Ramos (cell line): ENCODE results near the gene PUSL1.

Source experiments
- in situ Hi-C: fragments of 300-500 bp; cut with MboI; formaldehyde crosslinking; loops from one replicate; pipeline ENCODE4 v1.14.3; 2022; ENCODE audit warnings: low sequenced_read_pairs; ENCODE audit not compliant: unreplicated experiment

Gene PUSL1

GRCh38 chr1:1278620-1279019 lies 29.8 kb upstream of the PUSL1 start:
- in situ Hi-C loops, result no loop called here

DNA sequence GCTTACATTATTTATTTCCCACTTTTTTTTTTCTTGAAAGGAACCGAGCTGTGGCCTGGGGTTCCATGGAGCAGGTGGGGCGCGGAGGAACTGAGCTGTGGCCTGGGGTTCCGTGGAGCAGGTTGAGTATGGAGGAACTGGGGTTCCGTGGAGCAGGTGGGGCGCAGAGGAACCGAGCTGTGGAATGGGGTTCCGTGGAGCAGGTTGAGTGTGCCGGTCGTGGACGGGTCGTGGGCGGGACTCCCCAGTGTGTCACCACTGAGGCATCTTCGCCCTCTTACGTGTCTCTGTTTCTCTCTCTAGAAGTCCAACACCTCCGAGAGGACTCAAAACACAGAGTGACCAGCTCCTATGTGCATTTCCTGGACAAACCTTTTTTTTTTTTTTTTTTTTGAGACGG lies 29.4 kb upstream of the PUSL1 start:
- in situ Hi-C loops, result no loop called here

DNA sequence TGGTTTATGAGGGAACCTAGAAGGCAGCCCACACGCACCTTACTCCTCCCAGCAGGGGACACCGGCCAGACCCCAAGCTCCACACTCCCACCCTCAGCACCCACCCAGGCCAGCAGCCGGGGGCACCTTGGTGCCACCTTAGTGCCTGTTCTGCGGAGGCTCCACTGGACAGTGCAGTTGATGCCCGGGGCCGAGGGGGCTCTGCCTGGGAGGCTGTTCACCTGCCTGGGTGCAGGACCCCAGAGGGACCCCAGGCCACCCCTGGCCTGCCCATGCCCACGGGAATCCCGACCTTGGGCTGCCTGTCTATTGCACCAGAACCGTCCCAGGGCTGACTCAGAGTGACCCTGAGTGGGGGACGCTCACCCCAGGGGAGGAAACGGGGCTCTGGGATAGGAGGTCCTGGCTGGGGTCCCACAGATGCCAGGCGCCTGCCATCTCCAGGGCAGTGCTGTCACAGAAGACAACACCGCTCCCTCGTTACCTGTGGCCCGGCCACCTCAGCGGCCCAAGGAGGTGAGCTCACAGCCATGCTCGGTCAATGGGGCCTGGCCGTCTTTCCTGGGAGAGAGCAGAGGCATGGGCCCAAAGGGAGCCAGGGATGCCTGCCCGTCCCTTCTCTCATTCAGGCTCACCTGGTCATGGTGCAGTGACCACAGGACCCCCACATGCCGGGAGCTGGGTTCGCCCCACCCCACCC lies 27.5 kb upstream of the PUSL1 start:
- in situ Hi-C loops, result no loop called here

DNA sequence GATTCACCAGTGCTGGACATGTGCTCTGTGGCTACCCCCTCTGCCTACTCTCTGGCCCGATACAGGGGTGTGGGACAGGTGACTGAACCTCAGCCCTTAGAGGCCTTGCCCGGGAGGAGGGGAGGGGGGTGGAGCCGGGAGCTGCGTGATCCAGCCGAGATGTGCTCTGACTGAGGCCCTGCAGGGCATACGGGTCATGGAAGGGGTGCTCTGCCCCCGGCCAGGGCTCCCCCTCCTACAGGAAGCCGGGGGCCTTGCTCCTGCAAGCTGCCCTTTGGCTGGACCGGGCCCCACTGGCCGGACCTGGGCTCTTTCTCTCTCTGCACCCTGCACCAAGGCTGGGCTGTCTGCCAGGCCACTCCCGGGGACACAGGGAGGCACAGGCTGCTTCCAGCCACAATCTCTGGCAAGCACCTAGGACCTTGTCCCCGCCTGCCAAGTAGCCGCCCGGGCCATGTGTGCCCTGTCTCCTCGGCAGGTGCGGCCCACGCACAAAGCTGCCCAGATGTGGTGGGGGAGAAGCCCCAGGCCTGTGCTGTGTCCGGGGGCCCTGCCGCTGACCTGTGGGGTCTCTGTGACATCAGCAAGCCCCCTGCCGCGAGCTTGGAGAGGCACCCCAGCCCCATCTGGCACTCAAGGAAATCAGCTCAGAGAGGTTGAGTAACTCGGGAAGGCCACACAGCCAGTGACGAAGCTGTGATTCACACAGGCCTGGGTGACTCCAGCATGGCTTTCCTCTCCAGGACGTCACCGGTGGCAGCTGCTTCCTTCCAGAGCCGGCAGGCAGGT lies 26.7 kb upstream of the PUSL1 start:
- in situ Hi-C loops, result no loop called here

DNA sequence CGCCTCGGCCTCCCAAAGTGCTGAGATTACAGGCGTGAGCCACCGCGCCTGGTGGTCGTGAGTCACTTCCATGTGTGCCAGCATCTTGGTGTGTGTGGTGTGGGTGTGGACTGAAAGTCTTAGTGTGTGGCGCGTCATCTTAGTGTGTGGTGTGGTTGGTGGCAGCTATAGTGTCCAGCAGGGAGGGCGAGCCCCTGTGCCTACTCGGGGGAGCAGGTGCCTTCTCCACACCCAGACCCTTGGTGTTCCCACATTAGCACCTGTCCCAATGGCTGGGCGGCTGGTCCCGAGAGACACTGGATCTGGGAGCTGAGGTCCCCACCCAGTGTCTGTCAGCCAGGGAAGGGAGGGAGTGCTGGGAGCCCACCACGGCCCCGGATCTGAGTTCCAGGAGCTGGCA lies 25.4 kb upstream of the PUSL1 start:
- in situ Hi-C loops, result no loop called here

GRCh38 chr1:1283821-1284220 lies 24.6 kb upstream of the PUSL1 start:
- in situ Hi-C loops, result no loop called here

- in situ Hi-C loops, result no loop called here
These were observed 23.9 kb upstream of the PUSL1 start for GRCh38 chr1:1284221-1285101.

GRCh38 chr1:1285102-1285571 lies 23.3 kb upstream of the PUSL1 start:
- in situ Hi-C loops, result no loop called here

- in situ Hi-C loops, result no loop called here
These were observed 22.6 kb upstream of the PUSL1 start for GRCh38 chr1:1285611-1286311.

GRCh38 chr1:1286313-1287261 lies 21.8 kb upstream of the PUSL1 start:
- in situ Hi-C loops, result no loop called here

DNA sequence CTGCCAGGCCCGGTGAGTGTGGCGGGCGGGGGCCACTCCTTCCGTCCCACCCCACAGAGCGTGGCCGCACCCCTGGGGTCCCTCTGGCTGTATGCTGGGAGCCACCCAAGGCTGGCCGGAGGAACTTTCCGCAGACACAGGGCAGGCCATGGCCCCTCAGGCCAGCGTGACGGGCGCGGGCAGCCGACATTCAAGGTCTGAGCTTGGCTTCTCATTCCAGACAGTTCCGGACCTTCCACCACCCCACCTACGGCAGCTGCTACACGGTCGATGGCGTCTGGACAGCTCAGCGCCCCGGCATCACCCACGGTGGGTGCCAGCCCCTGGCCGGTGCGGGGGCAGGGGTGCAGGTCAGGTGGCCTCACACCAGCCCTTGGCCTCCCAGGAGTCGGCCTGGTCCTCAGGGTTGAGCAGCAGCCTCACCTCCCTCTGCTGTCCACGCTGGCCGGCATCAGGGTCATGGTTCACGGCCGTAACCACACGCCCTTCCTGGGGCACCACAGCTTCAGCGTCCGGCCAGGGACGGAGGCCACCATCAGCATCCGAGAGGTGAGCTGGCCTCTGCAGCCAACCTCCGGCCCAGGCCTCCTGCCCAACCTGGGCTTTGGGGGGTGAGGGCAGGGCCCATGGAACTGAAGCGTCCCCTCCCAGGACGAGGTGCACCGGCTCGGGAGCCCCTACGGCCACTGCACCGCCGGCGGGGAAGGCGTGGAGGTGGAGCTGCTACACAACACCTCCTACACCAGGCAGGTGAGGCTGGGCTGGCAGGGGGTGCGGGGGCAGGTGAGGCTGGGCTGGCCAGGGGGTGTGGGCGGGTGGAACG lies 20.9 kb upstream of the PUSL1 start:
- in situ Hi-C loops, result no loop called here

DNA sequence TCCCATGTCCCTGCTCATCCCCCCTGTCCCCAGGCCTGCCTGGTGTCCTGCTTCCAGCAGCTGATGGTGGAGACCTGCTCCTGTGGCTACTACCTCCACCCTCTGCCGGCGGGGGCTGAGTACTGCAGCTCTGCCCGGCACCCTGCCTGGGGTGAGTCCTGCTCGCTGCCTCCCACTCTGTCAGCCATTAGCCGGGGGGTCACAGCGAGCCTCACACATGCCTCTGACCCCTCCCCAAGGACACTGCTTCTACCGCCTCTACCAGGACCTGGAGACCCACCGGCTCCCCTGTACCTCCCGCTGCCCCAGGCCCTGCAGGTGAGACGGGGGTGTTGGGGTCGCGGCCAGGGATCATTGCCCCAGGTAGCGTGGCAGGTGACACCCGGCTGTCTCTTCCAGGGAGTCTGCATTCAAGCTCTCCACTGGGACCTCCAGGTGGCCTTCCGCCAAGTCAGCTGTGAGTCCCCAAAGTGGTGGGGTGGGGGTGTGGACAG lies 18.1 kb upstream of the PUSL1 start:
- in situ Hi-C loops, result loop anchor here (10.0 kb wide), 1 partner anchor 255 kb away; no protein-coding TSS in a partner anchor

GRCh38 chr1:1291023-1291528 lies 17.3 kb upstream of the PUSL1 start:
- in situ Hi-C loops, result loop anchor here (10.0 kb wide), 1 partner anchor 256 kb away; no protein-coding TSS in a partner anchor

- in situ Hi-C loops, result loop anchor here (10.0 kb wide), 1 partner anchor 257 kb away; no protein-coding TSS in a partner anchor
These were observed 16.6 kb upstream of the PUSL1 start for GRCh38 chr1:1291548-1292441.

GRCh38 chr1:1292442-1292779 lies 16.0 kb upstream of the PUSL1 start:
- in situ Hi-C loops, result loop anchor here (10.0 kb wide), 1 partner anchor 258 kb away; no protein-coding TSS in a partner anchor

DNA sequence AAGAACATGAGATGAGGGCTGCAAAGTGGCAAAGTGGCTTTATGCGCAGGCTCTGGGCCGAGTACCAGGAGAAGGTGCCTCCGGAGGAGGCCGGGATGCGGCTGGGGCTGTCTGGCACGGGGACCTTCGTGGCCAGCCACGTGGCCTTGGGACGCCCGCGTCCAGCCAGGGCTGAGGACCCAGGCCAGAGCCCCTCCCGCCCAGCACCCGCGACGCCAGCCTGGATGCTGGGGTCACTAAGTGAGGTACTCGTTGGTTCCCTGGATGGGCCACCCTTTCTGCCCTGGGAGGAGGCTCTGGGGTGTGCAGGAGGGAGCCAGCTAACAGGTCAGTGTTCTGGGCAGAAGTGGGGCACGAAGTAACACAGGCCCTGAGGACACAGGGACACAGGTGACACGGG lies 15.5 kb upstream of the PUSL1 start:
- in situ Hi-C loops, result loop anchor here (10.0 kb wide), 1 partner anchor 258 kb away; no protein-coding TSS in a partner anchor
